Mesendoderm (in vitro differentiated cells): ENCODE data around the gene APBB2.

ENCODE experiments used
- DNase-seq: peaks from one replicate; pipeline ENCODE4 v3.0.0; 2013
- H2AK5ac ChIP-seq: 2 replicates; pipeline ENCODE4 v1.6.1; 2013; ENCODE audit warnings: low read length, inconsistent platforms
- H2BK120ac ChIP-seq: 2 replicates; pipeline ENCODE4 v1.6.1; 2013; ENCODE audit warnings: low read depth, mild to moderate bottlenecking, low read length, moderate library complexity, mixed read lengths
- H2BK15ac ChIP-seq: replicated peaks from 2 replicates; pipeline ENCODE4 v1.6.1; 2013; ENCODE audit warnings: low read depth, mild to moderate bottlenecking, moderate library complexity
- H2BK5ac ChIP-seq: 2 replicates; pipeline ENCODE4 v1.6.1; 2013; ENCODE audit warnings: low read length, inconsistent platforms
- H3K18ac ChIP-seq: 2 replicates; pipeline ENCODE4 v1.6.1; 2013; ENCODE audit warnings: mild to moderate bottlenecking, low read length, mixed read lengths
- H3K23ac ChIP-seq: one replicate; pipeline ENCODE4 v1.6.1; 2013; ENCODE audit warnings: low read length
- H3K27ac ChIP-seq: 2 replicates; pipeline ENCODE4 v1.5.1; 2013; ENCODE audit warnings: low read depth, mild to moderate bottlenecking, inconsistent platforms, low read length, moderate library complexity
- H3K27me3 ChIP-seq: 2 replicates; pipeline ENCODE4 v1.6.1; 2013; ENCODE audit warnings: low read length, control low read depth, mild to moderate bottlenecking, inconsistent platforms; ENCODE audit not compliant: insufficient read depth, poor library complexity
- H3K36me3 ChIP-seq: 2 replicates; pipeline ENCODE4 v1.6.1; 2013; ENCODE audit warnings: low read length, inconsistent platforms; ENCODE audit not compliant: control insufficient read depth, insufficient read depth
- H3K4ac ChIP-seq: one replicate; pipeline ENCODE4 v1.6.1; 2013; ENCODE audit warnings: low read depth, mild to moderate bottlenecking, low read length, moderate library complexity
- H3K4me1 ChIP-seq: 2 replicates; pipeline ENCODE4 v1.6.1; 2013; ENCODE audit warnings: low read depth, low read length, inconsistent platforms; ENCODE audit not compliant: control insufficient read depth
- H3K4me2 ChIP-seq: 2 replicates; pipeline ENCODE4 v1.6.1; 2013; ENCODE audit warnings: low read length
- H3K4me3 ChIP-seq: 2 replicates; pipeline ENCODE4 v1.5.1; 2013; ENCODE audit warnings: mild to moderate bottlenecking, low read length
- H3K56ac ChIP-seq: one replicate; pipeline ENCODE4 v1.6.1; 2013; ENCODE audit warnings: low read length
- H3K79me1 ChIP-seq: 2 replicates; pipeline ENCODE4 v1.6.1; 2013; ENCODE audit warnings: low read length, inconsistent platforms
- H3K79me2 ChIP-seq: 2 replicates; pipeline ENCODE4 v1.6.1; 2013; ENCODE audit warnings: mild to moderate bottlenecking, low read length; ENCODE audit not compliant: control insufficient read depth, insufficient read depth
- H3K9ac ChIP-seq: 2 replicates; pipeline ENCODE4 v1.6.1; 2013; ENCODE audit warnings: low read length, inconsistent platforms
- H4K5ac ChIP-seq: one replicate; pipeline ENCODE4 v1.6.1; 2013; ENCODE audit warnings: low read length
- H4K8ac ChIP-seq: one replicate; pipeline ENCODE4 v1.6.1; 2013; ENCODE audit warnings: low read depth, mild to moderate bottlenecking, control low read depth, low read length, moderate library complexity
- WGBS: extraction: QIAGEN DNeasy Blood & Tissue Kit; methylation state at CpG from one replicate; pipeline ENCODE4 v1.1.7; 2013; ENCODE audit warnings: low lambda C conversion rate, missing lambda C conversion rate; ENCODE audit not compliant: insufficient coverage; ENCODE audit errors: extremely low coverage; 5-methylcytosine and 5-hydroxymethylcytosine counted together

APBB2 gene

DNA sequence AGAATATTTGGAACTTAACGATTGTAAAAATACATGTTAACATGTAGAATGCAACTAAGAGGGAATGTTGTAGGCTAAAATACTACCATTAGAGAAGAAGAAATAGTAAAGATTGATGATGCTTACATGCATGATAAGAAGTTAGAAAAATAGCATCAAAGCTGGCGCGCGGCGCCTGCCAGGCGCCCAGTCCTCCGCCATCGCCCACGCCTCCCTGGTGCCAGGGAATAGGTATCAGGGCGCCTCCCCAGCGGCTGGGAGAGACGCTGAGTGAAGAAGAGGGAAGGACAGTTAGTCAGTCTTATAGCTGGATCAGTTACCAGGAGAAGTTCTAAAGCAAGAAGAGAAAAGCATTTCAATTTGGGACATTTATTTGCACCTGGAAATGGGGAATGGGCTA lies 428.6 kb downstream of the APBB2 start:
- Histone ChIP-seq H3K18ac (no peak overlapping the region), H3K79me1 (no peaks in the 10 kb centered on the region), H3K4me3 (no peak overlapping the region), H3K4ac (no peak overlapping the region), H2BK120ac (no peak overlapping the region), H3K36me3 (no peaks in the 10 kb centered on the region), H2BK5ac (no peak overlapping the region), H3K4me1 (no peaks in the 10 kb centered on the region), H4K5ac (no peak overlapping the region), H3K9ac (no peak overlapping the region), H2BK15ac (no peak overlapping the region), H3K56ac (no peak overlapping the region), H2AK5ac (no peak overlapping the region), H3K4me2 (no peak overlapping the region), H3K27ac (no peak overlapping the region), H4K8ac (no peak overlapping the region), H3K79me2 (no peaks in the 10 kb centered on the region), H3K23ac (no peak overlapping the region), H3K27me3 (no peaks in the 10 kb centered on the region)
- DNase-seq, result no peak
- no CpG with 5 or more reads among the region's 12 CpGs for WGBS

DNA sequence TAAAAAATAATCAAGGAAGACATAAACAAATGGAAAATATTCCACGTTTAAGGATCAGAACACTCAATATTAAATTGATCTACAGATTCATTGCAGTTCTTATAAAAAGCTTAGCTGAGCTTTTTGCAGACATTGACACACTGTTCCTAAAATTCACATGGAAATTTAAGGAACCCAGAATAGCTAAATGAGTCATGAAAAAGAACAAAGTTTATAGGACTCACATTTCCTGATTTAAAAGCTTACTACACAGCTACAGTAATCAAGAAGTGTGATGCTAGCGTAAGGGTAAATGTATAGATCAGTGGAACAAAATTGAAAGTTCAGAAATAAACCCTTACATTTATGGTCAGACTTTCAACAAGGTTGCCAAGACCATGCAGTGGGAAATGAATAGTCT lies 431.5 kb downstream of the APBB2 start:
- no peaks in the 10 kb centered on the region for H3K36me3 ChIP-seq
- H2BK15ac ChIP-seq, result no peak overlapping the region
- no peak overlapping the region for H2AK5ac ChIP-seq
- H4K8ac ChIP-seq, result no peak overlapping the region
- no peak for DNase-seq
- no peak overlapping the region for H3K56ac ChIP-seq
- no peak overlapping the region for H3K23ac ChIP-seq
- WGBS, result no CpG with 5 or more reads among the region's 2 CpGs
- H3K4me1 ChIP-seq, result no peaks in the 10 kb centered on the region
- H3K4me2 ChIP-seq, result no peak overlapping the region
- H3K27ac ChIP-seq, result no peak overlapping the region
- no peak overlapping the region for H3K4ac ChIP-seq
- H3K18ac ChIP-seq, result no peak overlapping the region
- H3K9ac ChIP-seq, result no peak overlapping the region
- no peaks in the 10 kb centered on the region for H3K79me1 ChIP-seq
- H3K27me3 ChIP-seq, result no peaks in the 10 kb centered on the region
- H4K5ac ChIP-seq, result no peak overlapping the region
- no peak overlapping the region for H2BK5ac ChIP-seq
- H3K4me3 ChIP-seq, result no peak overlapping the region
- H2BK120ac ChIP-seq, result no peak overlapping the region
- no peaks in the 10 kb centered on the region for H3K79me2 ChIP-seq

DNA sequence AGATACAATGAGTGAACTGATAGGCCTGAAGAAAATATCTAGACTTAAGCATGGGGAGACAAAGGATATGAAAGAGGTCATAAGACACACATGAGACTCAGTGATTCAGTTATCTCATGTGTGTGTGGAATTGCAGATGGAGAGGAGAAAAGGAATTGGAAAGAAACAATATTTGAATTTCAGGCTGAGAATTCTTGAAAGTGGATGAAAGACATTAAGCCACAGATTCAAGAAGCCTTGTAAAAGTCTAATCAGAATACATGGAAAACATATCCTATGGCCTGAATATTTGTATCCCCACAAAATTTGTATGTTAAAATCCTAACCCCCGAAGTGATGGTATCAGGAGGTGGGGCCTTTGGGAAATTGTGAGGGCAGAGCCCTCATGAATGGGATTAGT lies 436.3 kb downstream of the APBB2 start:
- Histone ChIP-seq H3K27ac (no peak overlapping the region), H3K79me2 (no peaks in the 10 kb centered on the region), H3K9ac (no peak overlapping the region), H3K36me3 (no peaks in the 10 kb centered on the region), H4K5ac (no peak overlapping the region), H3K56ac (no peak overlapping the region), H3K18ac (no peak overlapping the region), H3K4me2 (no peak overlapping the region), H2BK120ac (no peak overlapping the region), H2BK15ac (no peak overlapping the region), H2BK5ac (no peak overlapping the region), H2AK5ac (no peak overlapping the region), H3K4me3 (no peak overlapping the region), H3K4ac (no peak overlapping the region), H3K23ac (no peak overlapping the region), H3K27me3 (no peaks in the 10 kb centered on the region), H3K4me1 (no peaks in the 10 kb centered on the region), H3K79me1 (no peaks in the 10 kb centered on the region), H4K8ac (no peak overlapping the region)
- no peak for DNase-seq
- no CpG with 5 or more reads among the region's 1 CpG for WGBS

DNA sequence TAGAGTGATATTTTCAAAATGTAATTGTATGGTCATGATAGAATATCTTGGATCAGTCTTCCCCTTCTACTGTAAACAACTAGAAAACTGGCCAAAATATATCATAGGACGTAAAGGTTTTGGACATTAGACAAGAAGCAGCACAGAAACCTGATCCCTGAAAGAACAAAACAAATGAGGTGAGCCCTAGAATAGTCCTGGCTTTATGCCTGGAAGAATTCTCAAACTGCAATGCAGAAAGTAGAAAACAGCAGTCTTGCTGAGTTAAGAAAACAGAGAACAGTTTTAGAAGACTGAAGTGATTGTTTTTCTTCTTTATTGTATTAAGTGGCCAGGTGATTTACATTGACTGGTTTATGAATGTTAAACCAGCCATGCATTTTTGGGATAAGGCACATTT lies 445.1 kb downstream of the APBB2 start:
- H3K27ac ChIP-seq, result no peak overlapping the region
- H3K79me2 ChIP-seq, result no peaks in the 10 kb centered on the region
- no peak overlapping the region for H2BK5ac ChIP-seq
- no peak overlapping the region for H4K8ac ChIP-seq
- no peak overlapping the region for H4K5ac ChIP-seq
- H3K23ac ChIP-seq, result no peak overlapping the region
- H3K18ac ChIP-seq, result no peak overlapping the region
- no peaks in the 10 kb centered on the region for H3K4me1 ChIP-seq
- H2BK15ac ChIP-seq, result no peak overlapping the region
- H3K56ac ChIP-seq, result no peak overlapping the region
- WGBS, result no CpG with 5 or more reads among the region's 1 CpG
- no peak overlapping the region for H3K4me3 ChIP-seq
- no peak overlapping the region for H2AK5ac ChIP-seq
- H3K9ac ChIP-seq, result no peak overlapping the region
- H3K36me3 ChIP-seq, result no peaks in the 10 kb centered on the region
- H2BK120ac ChIP-seq, result no peak overlapping the region
- no peak overlapping the region for H3K4me2 ChIP-seq
- H3K27me3 ChIP-seq, result no peaks in the 10 kb centered on the region
- no peaks in the 10 kb centered on the region for H3K79me1 ChIP-seq
- H3K4ac ChIP-seq, result no peak overlapping the region
- no peak for DNase-seq

DNA sequence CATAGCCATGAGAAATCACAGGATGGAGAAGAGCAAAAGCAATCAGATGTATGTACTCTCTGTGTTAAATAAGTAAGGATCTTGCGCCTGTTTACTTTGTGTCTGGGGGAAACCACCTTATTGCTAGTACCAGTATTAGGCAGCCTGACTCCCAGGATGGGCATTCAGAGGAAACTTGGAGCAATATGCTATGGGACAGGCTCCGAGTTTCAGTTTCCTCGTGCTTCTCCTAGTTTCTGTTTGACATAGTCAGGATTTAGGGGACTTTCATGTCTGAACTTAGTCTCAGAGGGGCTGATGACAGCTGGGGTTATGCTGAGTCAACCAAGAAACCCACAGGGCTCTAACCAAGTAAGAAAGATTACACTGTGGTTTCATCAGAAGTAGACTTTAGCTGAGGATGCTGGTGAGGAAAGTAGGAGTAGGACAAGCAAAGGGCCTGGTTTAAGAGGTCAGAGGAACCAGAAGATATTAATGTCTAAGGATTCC lies 451.1 kb downstream of the APBB2 start:
- H3K56ac ChIP-seq, result no peak overlapping the region
- H3K4me1 ChIP-seq, result no peaks in the 10 kb centered on the region
- H3K4ac ChIP-seq, result no peak overlapping the region
- H3K4me3 ChIP-seq, result no peak overlapping the region
- H2BK5ac ChIP-seq, result no peak overlapping the region
- no peak overlapping the region for H3K27ac ChIP-seq
- no peak overlapping the region for H3K9ac ChIP-seq
- no peaks in the 10 kb centered on the region for H3K79me1 ChIP-seq
- WGBS, result no CpG with 5 or more reads among the region's 3 CpGs
- H3K18ac ChIP-seq, result no peak overlapping the region
- H3K79me2 ChIP-seq, result no peaks in the 10 kb centered on the region
- H4K5ac ChIP-seq, result no peak overlapping the region
- no peak overlapping the region for H2BK15ac ChIP-seq
- H3K4me2 ChIP-seq, result no peak overlapping the region
- H3K23ac ChIP-seq, result no peak overlapping the region
- no peak overlapping the region for H4K8ac ChIP-seq
- no peak overlapping the region for H2BK120ac ChIP-seq
- peak; percentile 33 for DNase-seq
- no peaks in the 10 kb centered on the region for H3K27me3 ChIP-seq
- H3K36me3 ChIP-seq, result no peaks in the 10 kb centered on the region
- H2AK5ac ChIP-seq, result no peak overlapping the region
